22Rv1 (cell line): ENCODE measurements around the gene CST9L.

Experiments
- H3K27ac ChIP-seq: fragments of 450-650 bp; 2 replicates; pipeline ENCODE4 v1.5.1; 2017
- CTCF ChIP-seq: fragments of 450-650 bp; IDR thresholded peaks from 2 replicates; pipeline ENCODE4 v1.5.1; 2017; ENCODE audit warnings: mild to moderate bottlenecking
- ZFX ChIP-seq: fragments of 450-650 bp; IDR thresholded peaks from 2 replicates; pipeline ENCODE4 v1.6.1; 2017; ENCODE audit warnings: antibody characterized with exemption, borderline replicate concordance

Gene CST9L

GRCh38 chr20:23562721-23563342, 5.5 kb downstream of the CST9L start:
- H3K27ac ChIP-seq = no peak overlapping the region
- TF ChIP-seq CTCF = no peak

- TF ChIP-seq ZFX = no peak
- no peak overlapping the region for H3K27ac ChIP-seq
These were observed 13.9 kb downstream of the CST9L start for GRCh38 chr20:23554401-23554800.

GRCh38 chr20:23551786-23552185, 16.5 kb downstream of the CST9L start:
- no peak overlapping the region for H3K27ac ChIP-seq
- TF ChIP-seq CTCF = no peak
- no peak for TF ChIP-seq ZFX

GRCh38 chr20:23551383-23551782, 16.9 kb downstream of the CST9L start:
- H3K27ac ChIP-seq = no peak overlapping the region
- TF ChIP-seq ZFX (no peak), CTCF (no peak)

- H3K27ac ChIP-seq = no peak overlapping the region
- TF ChIP-seq ZFX = no peak
- no peak for TF ChIP-seq CTCF
These were observed 18.1 kb downstream of the CST9L start for GRCh38 chr20:23550227-23550626.

GRCh38 chr20:23548408-23548807, 19.9 kb downstream of the CST9L start:
- H3K27ac ChIP-seq = no peak overlapping the region
- no peak for TF ChIP-seq CTCF
- no peak for TF ChIP-seq ZFX

- no peak for TF ChIP-seq ZFX
- TF ChIP-seq CTCF = no peak
These were observed 20.7 kb downstream of the CST9L start for GRCh38 chr20:23547613-23548012.

More at GRCh38 chr20:23547613-23548012, 20.7 kb downstream of the CST9L start:
- H3K27ac ChIP-seq = no peak overlapping the region
